ENCODE results near the gene ACTN4.

ACTN4 gene

GRCh38 chr19:38676878-38677646 lies 29.6 kb downstream of the ACTN4 start:
- DNase-seq (ENCODE audit: low read depth in 3 of 3, low spot score in 1 of 3), result no peak

- no peak for DNase-seq (ENCODE audit: low read depth in 3 of 3, low spot score in 1 of 3)
These were observed 30.9 kb downstream of the ACTN4 start for GRCh38 chr19:38678217-38678890.

GRCh38 chr19:38678891-38679494 lies 31.5 kb downstream of the ACTN4 start:
- DNase-seq (ENCODE audit: low read depth in 3 of 3, low spot score in 1 of 3), result no peak

GRCh38 chr19:38679839-38680238 lies 32.4 kb downstream of the ACTN4 start:
- no peak for DNase-seq (ENCODE audit: low read depth in 3 of 3, low spot score in 1 of 3)

GRCh38 chr19:38682195-38682867 lies 34.9 kb downstream of the ACTN4 start:
- no peak for DNase-seq (ENCODE audit: low read depth in 3 of 3, low spot score in 1 of 3)

GRCh38 chr19:38682872-38683392 lies 35.5 kb downstream of the ACTN4 start:
- DNase-seq (ENCODE audit: low read depth in 3 of 3, low spot score in 1 of 3), result no peak

GRCh38 chr19:38683393-38684077 lies 36.1 kb downstream of the ACTN4 start:
- DNase-seq (ENCODE audit: low read depth in 3 of 3, low spot score in 1 of 3), result peak in 1 of 3 donors; percentile 22

- DNase-seq (ENCODE audit: low read depth in 3 of 3, low spot score in 1 of 3), result no peak
These were observed 36.8 kb downstream of the ACTN4 start for GRCh38 chr19:38684078-38684861.

GRCh38 chr19:38684862-38685665 lies 37.6 kb downstream of the ACTN4 start:
- no peak for DNase-seq (ENCODE audit: low read depth in 3 of 3, low spot score in 1 of 3)

GRCh38 chr19:38685666-38686529 lies 38.4 kb downstream of the ACTN4 start:
- no peak for DNase-seq (ENCODE audit: low read depth in 3 of 3, low spot score in 1 of 3)

- DNase-seq (ENCODE audit: low read depth in 3 of 3, low spot score in 1 of 3), result no peak
These were observed 39.1 kb downstream of the ACTN4 start for GRCh38 chr19:38686530-38686888.

GRCh38 chr19:38687837-38688378 lies 40.5 kb downstream of the ACTN4 start:
- DNase-seq (ENCODE audit: low read depth in 3 of 3, low spot score in 1 of 3), result no peak

- no peak for DNase-seq (ENCODE audit: low read depth in 3 of 3, low spot score in 1 of 3)
These were observed 42.7 kb downstream of the ACTN4 start for GRCh38 chr19:38690146-38690545.

GRCh38 chr19:38690832-38691231 lies 43.4 kb downstream of the ACTN4 start:
- DNase-seq (ENCODE audit: low read depth in 3 of 3, low spot score in 1 of 3), result no peak

- no peak for DNase-seq (ENCODE audit: low read depth in 3 of 3, low spot score in 1 of 3)
These were observed 44.5 kb downstream of the ACTN4 start for GRCh38 chr19:38691938-38692457.

- DNase-seq (ENCODE audit: low read depth in 3 of 3, low spot score in 1 of 3), result no peak
These were observed 45.3 kb downstream of the ACTN4 start for GRCh38 chr19:38692458-38693379.
